BE2C (cell line): ENCODE measurements around the gene WNT2.

ENCODE experiments used
- DNase-seq: peaks from one replicate; pipeline ENCODE4 v3.0.0-alpha.2; 2020
- H3K27me3 ChIP-seq: fragments of 250-450 bp; sonication (Bioruptor Pico); 2 replicates; pipeline ENCODE4 v1.5.1; 2020; ENCODE audit warnings: mild to moderate bottlenecking
- H3K36me3 ChIP-seq: fragments of 250-450 bp; sonication (Bioruptor Pico); 2 replicates; pipeline ENCODE4 v1.5.1; 2020; ENCODE audit warnings: mild to moderate bottlenecking
- H3K4me1 ChIP-seq: fragments of 250-450 bp; sonication (Bioruptor Pico); 2 replicates; pipeline ENCODE4 v1.5.1; 2020
- H3K4me3 ChIP-seq: 2 replicates; pipeline ENCODE4 v1.5.1; 2011; ENCODE audit warnings: low read depth, low read length
- H3K9me3 ChIP-seq: fragments of 250-450 bp; sonication (Bioruptor Pico); 2 replicates; pipeline ENCODE4 v1.5.1; 2020
- CTCF ChIP-seq: IDR thresholded peaks from 2 replicates; pipeline ENCODE4 v1.5.1; 2012; ENCODE audit warnings: mild to moderate bottlenecking, low read depth, low read length

WNT2 gene

GRCh38 chr7:117282239-117282812 lies 40.5 kb downstream of the WNT2 start:
- TF ChIP-seq CTCF = no peak
- H3K9me3 ChIP-seq = no peaks in the 10 kb centered on the region
- no peak for DNase-seq
- no peaks in the 10 kb centered on the region; the same call in 1 of the 2 replicates for H3K4me1 ChIP-seq
- no peak overlapping the region for H3K4me3 ChIP-seq
- no peaks in the 10 kb centered on the region for H3K36me3 ChIP-seq
- no peaks in the 10 kb centered on the region for H3K27me3 ChIP-seq

GRCh38 chr7:117281562-117281961 lies 41.3 kb downstream of the WNT2 start:
- Histone ChIP-seq H3K4me3 (no peak overlapping the region), H3K36me3 (no peaks in the 10 kb centered on the region), H3K4me1 (no peaks in the 10 kb centered on the region; the same call in 1 of the 2 replicates), H3K9me3 (no peaks in the 10 kb centered on the region), H3K27me3 (no peaks in the 10 kb centered on the region)
- TF ChIP-seq CTCF = no peak
- no peak for DNase-seq

- Histone ChIP-seq H3K4me3 (no peak overlapping the region), H3K27me3 (no peaks in the 10 kb centered on the region; the same call in 1 of the 2 replicates), H3K9me3 (no peaks in the 10 kb centered on the region), H3K36me3 (no peaks in the 10 kb centered on the region), H3K4me1 (no peaks in the 10 kb centered on the region; the same call in 1 of the 2 replicates)
- TF ChIP-seq CTCF = no peak
- DNase-seq = no peak
Measured at GRCh38 chr7:117279931-117280557, 42.8 kb downstream of the WNT2 start.

GRCh38 chr7:117279203-117279602 lies 43.7 kb downstream of the WNT2 start:
- Histone ChIP-seq H3K4me3 (no peak overlapping the region), H3K9me3 (no peaks in the 10 kb centered on the region), H3K4me1 (no peaks in the 10 kb centered on the region; the same call in 1 of the 2 replicates), H3K36me3 (no peaks in the 10 kb centered on the region), H3K27me3 (no peaks in the 10 kb centered on the region; the same call in 1 of the 2 replicates)
- no peak for TF ChIP-seq CTCF
- no peak for DNase-seq

GRCh38 chr7:117278040-117278439 lies 44.8 kb downstream of the WNT2 start:
- Histone ChIP-seq H3K4me3 (no peak overlapping the region), H3K4me1 (no peaks in the 10 kb centered on the region; the same call in 1 of the 2 replicates), H3K36me3 (no peaks in the 10 kb centered on the region), H3K9me3 (no peaks in the 10 kb centered on the region), H3K27me3 (peaks cover 5% of the 10 kb centered on the region)
- TF ChIP-seq CTCF = no peak
- no peak for DNase-seq

GRCh38 chr7:117277576-117277975 lies 45.3 kb downstream of the WNT2 start:
- DNase-seq = no peak
- TF ChIP-seq CTCF = no peak
- no peaks in the 10 kb centered on the region; the same call in 1 of the 2 replicates for H3K4me1 ChIP-seq
- H3K9me3 ChIP-seq = no peaks in the 10 kb centered on the region
- H3K36me3 ChIP-seq = no peaks in the 10 kb centered on the region
- no peak overlapping the region for H3K4me3 ChIP-seq
- H3K27me3 ChIP-seq = peaks cover 5% of the 10 kb centered on the region
